Activated CD4-positive, CD25-positive, alpha-beta regulatory T cell (primary cell): ENCODE measurements around the gene PNLIPRP3.

Experiments used
- DNase-seq, 4 experiments: peaks; one replicate each; lab custom pipeline; 2025; lab: John Stamatoyannopoulos, UW

PNLIPRP3 gene

DNA sequence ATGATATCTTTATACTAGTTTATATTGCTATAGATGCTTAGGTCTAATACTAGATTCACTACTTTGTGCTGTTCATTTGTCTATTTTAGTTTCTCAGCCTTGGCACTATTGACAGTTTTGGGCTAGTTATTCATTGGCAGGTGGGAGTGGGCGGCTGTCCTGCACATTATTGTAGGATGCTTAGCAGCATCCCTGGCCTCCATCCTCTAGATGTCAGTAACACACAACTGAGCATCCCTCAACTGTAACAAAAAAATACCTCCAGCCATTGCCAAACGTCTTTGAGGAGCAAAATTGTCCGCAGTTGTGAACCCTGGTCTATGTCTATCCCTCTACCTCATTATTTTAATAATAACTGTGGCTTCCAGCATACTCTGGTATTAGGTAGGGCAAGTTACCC, 83.7 kb downstream of the PNLIPRP3 start:
- DNase-seq: no peak

- no peak for DNase-seq
Observed at GRCh38 chr10:116521424-116522290, 94.0 kb downstream of the PNLIPRP3 start.

GRCh38 chr10:116522803-116523381, 95.2 kb downstream of the PNLIPRP3 start:
- DNase-seq: no peak

- no peak for DNase-seq
Observed at GRCh38 chr10:116524736-116525135, 97.1 kb downstream of the PNLIPRP3 start.

GRCh38 chr10:116526219-116526618, 98.6 kb downstream of the PNLIPRP3 start:
- DNase-seq: no peak
